Forelimb muscle (tissue), 1 donor: ENCODE data around the gene OR2G2. TPM values are rescaled to one million over a fixed set of nuclear protein-coding genes. Genes with fewer than 3 reads are reported as not detected.

Experiments
- DNase-seq: peaks from one replicate; pipeline ENCODE4 v3.0.0-alpha.2; 2013; ENCODE audit warnings: low read depth
- polyA plus RNA-seq: library from polyadenylated mRNA; unstranded; fragments of 120-200 nt; gene quantifications from one replicate; pipeline ENCODE4 v1.2.1, GENCODE V29; 2013; ENCODE audit not compliant: insufficient read length

OR2G2 gene, protein sequence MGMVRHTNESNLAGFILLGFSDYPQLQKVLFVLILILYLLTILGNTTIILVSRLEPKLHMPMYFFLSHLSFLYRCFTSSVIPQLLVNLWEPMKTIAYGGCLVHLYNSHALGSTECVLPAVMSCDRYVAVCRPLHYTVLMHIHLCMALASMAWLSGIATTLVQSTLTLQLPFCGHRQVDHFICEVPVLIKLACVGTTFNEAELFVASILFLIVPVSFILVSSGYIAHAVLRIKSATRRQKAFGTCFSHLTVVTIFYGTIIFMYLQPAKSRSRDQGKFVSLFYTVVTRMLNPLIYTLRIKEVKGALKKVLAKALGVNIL
- not detected for polyA plus RNA-seq

DNA sequence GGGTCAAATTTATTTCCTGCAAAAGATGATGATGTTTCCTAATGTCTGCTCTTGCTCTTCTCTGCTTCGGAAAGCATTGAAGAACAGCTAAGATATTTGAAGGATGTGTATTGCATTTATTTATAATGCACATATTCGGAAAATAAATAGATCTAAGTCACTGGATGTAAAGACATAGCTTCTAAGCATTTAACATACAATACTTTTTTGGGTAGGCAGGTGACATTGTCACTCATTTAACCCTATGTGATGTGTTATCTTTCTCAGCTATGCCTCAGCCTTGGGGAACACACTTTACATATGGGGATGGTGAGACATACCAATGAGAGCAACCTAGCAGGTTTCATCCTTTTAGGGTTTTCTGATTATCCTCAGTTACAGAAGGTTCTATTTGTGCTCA lies at the start of gene OR2G2:
Gene OR2G2, plus strand, starts transcription at position 301 of the 400 bp plus-strand sequence. Its CDS starts 0 bp downstream, at position 301.
- no peak for DNase-seq

GRCh38 chr1:247538561-247538960 lies 49.6 kb upstream of the OR2G2 start:
- no peak for DNase-seq

DNA sequence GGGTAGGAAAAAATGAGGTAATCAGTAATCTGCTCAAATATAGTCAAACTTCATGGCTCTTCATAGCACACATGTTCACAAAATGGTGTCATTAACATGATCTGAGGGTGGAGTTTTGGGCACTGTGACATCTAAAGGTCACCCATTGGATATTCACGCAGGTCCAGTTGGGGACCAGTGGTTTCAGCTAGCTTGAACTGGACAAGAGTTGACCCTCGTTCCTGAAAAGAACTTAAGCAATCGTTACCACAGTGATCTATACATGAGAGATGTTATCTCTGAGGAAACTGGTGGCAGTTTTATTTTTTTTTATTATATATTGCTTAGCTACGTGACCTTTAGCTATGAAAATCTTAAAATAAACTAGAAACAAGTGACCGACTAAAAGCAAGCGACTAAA lies 48.9 kb upstream of the OR2G2 start:
- no peak for DNase-seq

DNA sequence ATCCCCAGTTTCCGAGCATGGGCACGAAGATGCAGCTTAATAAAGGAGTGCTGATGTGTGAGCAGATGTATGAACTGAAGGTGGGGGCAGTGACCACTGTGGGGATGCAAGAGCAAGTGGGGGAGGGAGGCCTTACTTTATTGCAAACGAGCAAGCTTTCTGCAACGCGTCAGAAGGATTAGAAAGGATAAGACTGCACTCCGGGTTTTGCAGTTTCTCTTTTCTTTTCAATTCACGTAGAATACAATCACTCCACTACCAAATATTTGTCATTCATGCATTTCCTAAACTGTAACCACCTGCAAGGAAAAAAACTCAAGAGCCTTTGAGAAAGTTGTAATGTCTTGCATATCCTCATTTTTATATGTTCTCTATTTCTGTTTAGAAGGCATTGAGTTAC lies 47.6 kb upstream of the OR2G2 start:
- DNase-seq: no peak

DNA sequence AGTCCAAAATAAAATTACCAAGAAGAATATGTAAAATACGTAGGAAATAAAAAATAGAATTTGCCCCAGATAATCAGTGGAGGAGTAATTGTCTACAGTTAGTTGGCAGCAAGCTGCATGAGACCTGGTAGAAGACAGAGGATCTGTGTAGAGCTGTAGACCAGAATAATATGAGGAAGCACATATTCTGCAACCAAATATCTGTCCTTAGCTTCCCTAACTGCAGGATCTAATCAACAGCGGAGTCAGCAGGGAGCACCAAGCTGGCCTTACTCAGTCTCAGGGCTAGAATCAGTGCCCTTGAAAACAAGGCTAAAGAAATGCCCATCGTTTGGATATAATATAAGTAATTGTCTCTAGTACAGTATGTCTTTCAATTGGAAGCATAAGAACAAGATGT lies 45.3 kb upstream of the OR2G2 start:
- no peak for DNase-seq

DNA sequence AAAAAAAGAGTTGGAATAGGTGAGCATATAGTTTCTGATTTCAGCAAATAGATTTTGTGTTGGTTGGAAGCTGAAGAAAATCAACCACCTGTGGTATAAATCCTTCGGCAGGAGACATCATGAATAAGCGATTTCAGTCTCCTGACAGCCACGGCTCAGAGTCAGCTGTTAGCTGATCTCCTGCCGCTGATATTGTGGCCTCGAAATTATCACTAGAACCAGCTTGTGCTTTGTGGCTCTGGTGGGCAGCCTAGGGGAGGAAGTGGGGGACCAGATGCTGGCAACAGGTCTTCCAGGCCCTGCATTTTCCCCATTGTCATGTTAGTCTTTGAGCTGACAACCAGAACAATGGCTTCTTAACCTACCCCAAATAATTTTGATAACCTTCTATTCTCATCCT lies 40.1 kb upstream of the OR2G2 start:
- DNase-seq: no peak

GRCh38 chr1:247548769-247549182 lies 39.4 kb upstream of the OR2G2 start, which contains the start of gene GCSAML:
Gene GCSAML (plus strand): TSS chr1:247549134. CDS start chr1:247549192, 58 bp downstream.
- no peak for DNase-seq

GRCh38 chr1:247551721-247552120 lies 36.4 kb upstream of the OR2G2 start:
- no peak for DNase-seq

GRCh38 chr1:247552231-247552630 lies 35.9 kb upstream of the OR2G2 start:
- no peak for DNase-seq

- no peak for DNase-seq
Observed at GRCh38 chr1:247557926-247558674, 30.1 kb upstream of the OR2G2 start.

- DNase-seq: no peak
Observed at GRCh38 chr1:247561711-247562110, 26.4 kb upstream of the OR2G2 start.

DNA sequence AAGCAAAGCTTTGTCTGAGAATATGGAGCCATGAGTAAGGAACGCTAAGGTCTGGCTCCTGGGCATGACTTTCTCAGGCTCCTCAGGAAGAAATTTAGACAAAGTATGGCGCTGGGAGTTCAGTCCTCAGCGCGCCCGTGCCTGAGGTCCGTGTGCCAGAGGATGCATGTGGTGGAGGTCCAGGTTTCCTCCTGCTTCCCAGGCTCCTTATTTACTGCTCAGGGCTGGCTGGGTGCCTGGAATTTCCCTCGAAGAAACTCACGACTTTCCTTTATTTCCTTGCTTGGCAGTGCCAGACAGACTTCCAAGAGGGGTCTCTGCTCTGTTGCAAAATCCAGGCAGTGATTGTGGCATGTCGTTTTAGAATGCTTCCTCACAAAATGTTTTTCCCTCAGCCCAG lies 26.0 kb upstream of the OR2G2 start:
- no peak for DNase-seq

- DNase-seq: no peak
Observed at GRCh38 chr1:247574236-247574635, 13.9 kb upstream of the OR2G2 start.

DNA sequence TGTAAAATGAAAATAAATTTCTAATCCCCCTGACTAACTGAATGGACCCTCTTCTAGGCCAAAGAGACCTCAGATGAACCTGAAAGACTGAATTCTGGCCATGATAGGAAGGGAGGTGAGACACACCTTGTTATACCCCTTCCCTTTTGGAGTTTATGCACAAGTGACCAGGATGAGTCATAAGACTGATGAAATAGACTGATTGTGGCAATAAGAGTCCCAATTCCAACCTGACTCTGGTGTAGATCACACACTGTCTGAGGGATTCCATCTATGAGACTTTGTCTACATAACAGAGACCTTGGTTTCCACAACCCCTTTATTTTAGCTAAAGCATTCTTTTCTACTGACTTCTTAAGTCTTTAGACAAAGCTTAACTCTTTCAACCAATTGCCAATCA lies 13.5 kb upstream of the OR2G2 start:
- DNase-seq: no peak

DNA sequence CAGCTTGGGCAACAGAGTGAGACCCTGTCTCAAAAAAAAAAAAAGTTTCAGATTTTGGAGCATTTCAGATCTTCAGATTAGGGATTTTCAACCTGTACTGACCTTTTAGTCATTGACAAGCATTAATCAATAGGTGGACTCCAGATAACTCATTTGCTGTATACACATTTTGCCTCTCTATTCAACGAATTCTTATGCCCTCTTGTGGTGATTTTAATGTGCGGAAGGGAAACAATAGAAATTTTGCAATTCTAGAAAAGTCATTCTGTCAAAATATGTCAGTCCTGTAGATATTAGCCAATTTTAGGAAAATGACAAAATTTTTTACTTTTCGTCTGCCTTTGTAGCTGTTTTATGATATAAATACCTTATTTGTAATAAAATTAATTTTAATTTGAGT lies 11.6 kb upstream of the OR2G2 start:
- DNase-seq: no peak

GRCh38 chr1:247578946-247579460 lies 9.2 kb upstream of the OR2G2 start:
- DNase-seq: no peak

DNA sequence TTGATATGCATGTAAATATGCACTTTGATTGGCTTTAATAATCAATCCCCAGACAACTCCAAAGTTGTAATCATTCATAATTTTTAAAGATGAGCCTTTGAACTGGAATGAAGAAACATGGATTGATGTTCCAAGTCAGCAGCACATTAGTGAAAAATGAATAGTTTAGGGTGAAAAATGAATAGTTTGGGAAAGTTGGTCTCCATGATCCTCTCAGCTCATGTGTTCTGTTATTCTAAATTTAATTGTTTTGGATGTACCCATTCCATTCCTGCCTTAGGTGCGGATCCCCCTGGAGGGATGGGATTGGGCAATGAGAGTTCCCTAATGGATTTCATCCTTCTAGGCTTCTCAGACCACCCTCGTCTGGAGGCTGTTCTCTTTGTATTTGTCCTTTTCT lies 17.1 kb downstream of the OR2G2 start, which contains the start of gene OR2G3:
Gene OR2G3, plus strand, starts transcription at position 301 of the 400 bp plus-strand sequence. Its CDS starts 0 bp downstream, at position 301.
- DNase-seq: no peak

GRCh38 chr1:247613405-247613804 lies 25.2 kb downstream of the OR2G2 start:
- DNase-seq: no peak

DNA sequence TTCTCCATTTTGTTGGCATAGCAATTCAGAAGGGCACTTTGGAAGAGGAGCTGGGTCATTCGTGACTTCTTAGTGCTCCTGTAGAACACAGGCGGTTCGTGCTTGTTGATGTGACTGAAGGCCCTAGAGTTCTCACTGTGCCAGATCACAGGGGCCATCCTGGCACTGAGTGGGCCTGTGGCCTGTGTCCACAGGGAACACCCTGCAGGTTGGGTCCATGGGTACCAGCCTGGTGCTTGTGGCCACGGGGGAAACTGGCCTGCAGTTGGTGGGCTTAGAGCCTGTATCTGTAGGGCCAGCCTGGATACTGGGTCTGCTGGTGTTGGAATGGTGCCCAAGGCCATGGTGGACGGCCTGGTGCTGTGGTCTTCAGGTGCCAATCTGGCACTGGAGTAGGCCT lies 26.5 kb downstream of the OR2G2 start:
- no peak for DNase-seq

GRCh38 chr1:247627951-247628350 lies 39.8 kb downstream of the OR2G2 start:
- no peak for DNase-seq

GRCh38 chr1:247638011-247638410 lies 49.9 kb downstream of the OR2G2 start:
- no peak for DNase-seq

DNA sequence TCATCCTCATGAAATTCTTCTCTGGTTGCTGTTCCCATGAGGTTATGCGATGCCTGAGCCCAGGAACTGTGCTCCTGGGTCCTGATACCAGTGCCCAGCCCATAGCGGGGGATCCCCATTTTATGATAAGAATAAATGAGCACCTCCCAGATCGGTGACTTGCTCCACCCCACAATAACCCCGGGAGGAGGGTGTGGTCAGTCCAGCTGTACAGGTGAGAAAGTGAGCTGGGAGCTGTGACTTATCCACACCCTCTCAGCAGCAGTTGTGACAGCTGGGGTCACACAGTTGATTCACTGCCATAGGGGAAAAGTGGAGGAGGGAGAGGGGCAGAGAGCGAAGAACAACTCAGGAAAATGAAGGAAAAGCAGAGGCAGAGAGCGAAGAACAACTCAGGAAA lies 50.6 kb downstream of the OR2G2 start:
- no peak for DNase-seq
